Activated B cell treated with CpG ODN at 0.5 μM for 24 hours (primary cell): ENCODE measurements around the gene HDAC11. TPM values are rescaled to one million over a fixed set of nuclear protein-coding genes. Genes with fewer than 3 reads are reported as not detected.

Experiments
- ATAC-seq: fragments of 200-7000 bp; cut with Tn5 transposase; one replicate; pipeline ENCODE4 v1.10.0; 2021; ENCODE audit warnings: low read depth, mild to moderate bottlenecking, moderate library complexity
- CTCF ChIA-PET: fragments of 350-600 bp; sonication (Branson Sonifier 250); formaldehyde crosslinking; loops from one replicate; lab custom pipeline; 2021; ENCODE audit warnings: antibody characterized with exemption; lab: Charles Lee
- POLR2A ChIA-PET: fragments of 350-600 bp; sonication (Branson Sonifier 250); formaldehyde crosslinking; loops from one replicate; lab custom pipeline; 2021; ENCODE audit warnings: antibody characterized with exemption; lab: Charles Lee
- DNase-seq: peaks from one replicate; pipeline ENCODE4 v3.0.0; 2022
- H3K27ac Mint-ChIP-seq: one replicate; pipeline ENCODE4 v1.8.0; 2020; ENCODE audit warnings: mixed read lengths
- H3K27me3 Mint-ChIP-seq: one replicate; pipeline ENCODE4 v1.8.0; 2021; ENCODE audit warnings: mixed read lengths
- H3K36me3 Mint-ChIP-seq: one replicate; pipeline ENCODE4 v1.8.0; 2021; ENCODE audit warnings: low read depth, mixed read lengths
- H3K4me1 Mint-ChIP-seq: one replicate; pipeline ENCODE4 v1.8.0; 2021; ENCODE audit warnings: mixed read lengths
- H3K4me3 Mint-ChIP-seq: one replicate; pipeline ENCODE4 v1.8.0; 2020; ENCODE audit warnings: mild to moderate bottlenecking, mixed read lengths
- H3K9me3 Mint-ChIP-seq: one replicate; pipeline ENCODE4 v1.8.0; 2020; ENCODE audit warnings: mixed read lengths
- intact Hi-C: fragments of 100-400 bp; cut with micrococcal nuclease; formaldehyde crosslinking; loops from one replicate; pipeline ENCODE4 v1.15.1; 2024
- total RNA-seq: library from RNA; stranded (reverse); gene quantifications from 2 replicates; pipeline ENCODE4 v1.2.3, GENCODE V29; 2022
- TF ChIP-seq, protein P1 (sequence below): fragments of 200-600 bp; IDR thresholded peaks from one replicate; pipeline ENCODE4 v1.8.0; 2022; ENCODE audit warnings: antibody characterized with exemption, mild to moderate bottlenecking

Gene HDAC11
- total RNA-seq, 1 donor from 2014 or later: 2.5 TPM

- Mint-ChIP-seq H3K27ac (no peak overlapping the region), H3K36me3 (no peaks in the 10 kb centered on the region), H3K4me1 (no peaks in the 10 kb centered on the region), H3K27me3 (no peaks in the 10 kb centered on the region), H3K9me3 (no peaks in the 10 kb centered on the region), H3K4me3 (no peak overlapping the region)
- peak; percentile 53 for ATAC-seq
- TF ChIP-seq, protein P1, sequence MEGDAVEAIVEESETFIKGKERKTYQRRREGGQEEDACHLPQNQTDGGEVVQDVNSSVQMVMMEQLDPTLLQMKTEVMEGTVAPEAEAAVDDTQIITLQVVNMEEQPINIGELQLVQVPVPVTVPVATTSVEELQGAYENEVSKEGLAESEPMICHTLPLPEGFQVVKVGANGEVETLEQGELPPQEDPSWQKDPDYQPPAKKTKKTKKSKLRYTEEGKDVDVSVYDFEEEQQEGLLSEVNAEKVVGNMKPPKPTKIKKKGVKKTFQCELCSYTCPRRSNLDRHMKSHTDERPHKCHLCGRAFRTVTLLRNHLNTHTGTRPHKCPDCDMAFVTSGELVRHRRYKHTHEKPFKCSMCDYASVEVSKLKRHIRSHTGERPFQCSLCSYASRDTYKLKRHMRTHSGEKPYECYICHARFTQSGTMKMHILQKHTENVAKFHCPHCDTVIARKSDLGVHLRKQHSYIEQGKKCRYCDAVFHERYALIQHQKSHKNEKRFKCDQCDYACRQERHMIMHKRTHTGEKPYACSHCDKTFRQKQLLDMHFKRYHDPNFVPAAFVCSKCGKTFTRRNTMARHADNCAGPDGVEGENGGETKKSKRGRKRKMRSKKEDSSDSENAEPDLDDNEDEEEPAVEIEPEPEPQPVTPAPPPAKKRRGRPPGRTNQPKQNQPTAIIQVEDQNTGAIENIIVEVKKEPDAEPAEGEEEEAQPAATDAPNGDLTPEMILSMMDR: no peak
- intact Hi-C loops: no loop called here
- CTCF ChIA-PET: interaction anchor here (7.1 kb wide), 1 partner anchor 148 kb away, joined by 198 read pairs; no protein-coding TSS in a partner anchor
- no peak for DNase-seq
- POLR2A ChIA-PET: no interaction called here
Measured at GRCh38 chr3:13500133-13500885, 20.2 kb downstream of the HDAC11 start.

- ATAC-seq: no peak
- TF ChIP-seq, protein P1: no peak
- Mint-ChIP-seq H3K9me3 (no peaks in the 10 kb centered on the region), H3K36me3 (no peaks in the 10 kb centered on the region), H3K27me3 (no peaks in the 10 kb centered on the region), H3K4me1 (no peaks in the 10 kb centered on the region), H3K4me3 (no peak overlapping the region), H3K27ac (no peak overlapping the region)
- intact Hi-C loops: no loop called here
- DNase-seq: no peak
- ChIA-PET CTCF (interaction anchor here (7.1 kb wide), 1 partner anchor 147 kb away, joined by 198 read pairs; no protein-coding TSS in a partner anchor), POLR2A (no interaction called here)
Measured at GRCh38 chr3:13501056-13501455, 20.9 kb downstream of the HDAC11 start.

DNA sequence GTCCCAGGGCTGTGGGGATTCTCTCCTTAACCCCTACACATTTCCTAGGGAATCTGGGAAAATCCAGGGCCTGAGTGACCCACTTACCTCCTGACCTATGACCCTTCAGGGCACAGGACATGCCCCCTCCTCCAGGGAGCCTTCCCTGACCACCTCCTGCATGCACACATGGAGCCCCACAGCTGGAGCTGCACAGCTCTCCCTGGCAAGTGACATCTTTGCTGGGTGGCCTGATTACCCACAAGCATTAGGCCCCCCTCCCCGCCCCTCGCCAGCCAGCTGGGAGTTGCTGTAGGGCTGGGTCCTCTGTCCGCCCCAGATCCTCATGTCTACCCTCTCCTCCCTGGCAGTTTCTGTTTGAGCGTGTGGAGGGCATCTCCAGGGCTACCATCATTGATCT lies 21.4 kb downstream of the HDAC11 start:
- Mint-ChIP-seq H3K4me3 (no peak overlapping the region), H3K4me1 (no peaks in the 10 kb centered on the region), H3K27ac (no peak overlapping the region), H3K9me3 (no peaks in the 10 kb centered on the region), H3K27me3 (no peaks in the 10 kb centered on the region), H3K36me3 (no peaks in the 10 kb centered on the region)
- POLR2A ChIA-PET: no interaction called here
- TF ChIP-seq, protein P1: no peak
- DNase-seq (no peak), ATAC-seq (no peak)
- CTCF ChIA-PET: no interaction called here
- intact Hi-C loops: no loop called here

GRCh38 chr3:13501958-13502790 lies 22.1 kb downstream of the HDAC11 start:
- H3K27me3 Mint-ChIP-seq: no peaks in the 10 kb centered on the region
- H3K9me3 Mint-ChIP-seq: no peaks in the 10 kb centered on the region
- no peaks in the 10 kb centered on the region for H3K4me1 Mint-ChIP-seq
- TF ChIP-seq, protein P1: no peak
- POLR2A ChIA-PET: no interaction called here
- ATAC-seq: no peak
- CTCF ChIA-PET: no interaction called here
- no peak for DNase-seq
- no peak overlapping the region for H3K27ac Mint-ChIP-seq
- intact Hi-C loops: no loop called here
- H3K36me3 Mint-ChIP-seq: no peaks in the 10 kb centered on the region
- no peak overlapping the region for H3K4me3 Mint-ChIP-seq

DNA sequence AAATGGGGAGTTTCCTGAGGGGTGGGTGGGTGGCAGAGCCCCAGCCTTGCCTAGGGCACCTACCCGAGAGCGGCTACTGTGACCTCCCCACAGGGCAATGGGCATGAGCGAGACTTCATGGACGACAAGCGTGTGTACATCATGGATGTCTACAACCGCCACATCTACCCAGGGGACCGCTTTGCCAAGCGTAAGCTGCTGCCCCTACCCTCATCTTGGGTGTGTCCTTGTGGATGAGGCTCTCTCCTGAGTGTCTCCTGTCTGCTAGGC lies 22.6 kb downstream of the HDAC11 start:
- DNase-seq (no peak), ATAC-seq (no peak)
- no peak overlapping the region for H3K4me3 Mint-ChIP-seq
- intact Hi-C loops: no loop called here
- TF ChIP-seq, protein P1: no peak
- ChIA-PET POLR2A (no interaction called here), CTCF (interaction anchor here (1.3 kb wide), 1 partner anchor 147 kb away, joined by 4 read pairs; no protein-coding TSS in a partner anchor)
- no peaks in the 10 kb centered on the region for H3K27me3 Mint-ChIP-seq
- H3K36me3 Mint-ChIP-seq: no peaks in the 10 kb centered on the region
- H3K9me3 Mint-ChIP-seq: no peaks in the 10 kb centered on the region
- no peaks in the 10 kb centered on the region for H3K4me1 Mint-ChIP-seq
- H3K27ac Mint-ChIP-seq: no peak overlapping the region
